Measurements from ENCODE around the gene ACSL6. TPM values are rescaled to one million over a fixed set of nuclear protein-coding genes. Genes with fewer than 3 reads are reported as not detected.

ACSL6 gene
- total and polyA plus RNA-seq, 8 donors, result 0.45 to 1.3 (median 0.96) TPM

GRCh38 chr5:131939690-131940345, 71.6 kb downstream of the ACSL6 start:
- no peak overlapping the region for H3K4me3 ChIP-seq
- intact Hi-C loops (cut with DNase I), result no loop called here
- ATAC-seq, result no peak

GRCh38 chr5:131932235-131932634, 79.2 kb downstream of the ACSL6 start:
- no peak for DNase-seq
- ATAC-seq, result no peak
- Histone ChIP-seq H3K4me3 (no peak overlapping the region), H3K4me1 (no peaks in the 10 kb centered on the region), H3K36me3 (no peaks in the 10 kb centered on the region), H3K27ac (no peak overlapping the region), H3K9me3 (peaks cover 0 to 23% of the 10 kb centered on the region in 2 donors), H3K27me3 (no peaks in the 10 kb centered on the region)
- TF ChIP-seq, protein P1, sequence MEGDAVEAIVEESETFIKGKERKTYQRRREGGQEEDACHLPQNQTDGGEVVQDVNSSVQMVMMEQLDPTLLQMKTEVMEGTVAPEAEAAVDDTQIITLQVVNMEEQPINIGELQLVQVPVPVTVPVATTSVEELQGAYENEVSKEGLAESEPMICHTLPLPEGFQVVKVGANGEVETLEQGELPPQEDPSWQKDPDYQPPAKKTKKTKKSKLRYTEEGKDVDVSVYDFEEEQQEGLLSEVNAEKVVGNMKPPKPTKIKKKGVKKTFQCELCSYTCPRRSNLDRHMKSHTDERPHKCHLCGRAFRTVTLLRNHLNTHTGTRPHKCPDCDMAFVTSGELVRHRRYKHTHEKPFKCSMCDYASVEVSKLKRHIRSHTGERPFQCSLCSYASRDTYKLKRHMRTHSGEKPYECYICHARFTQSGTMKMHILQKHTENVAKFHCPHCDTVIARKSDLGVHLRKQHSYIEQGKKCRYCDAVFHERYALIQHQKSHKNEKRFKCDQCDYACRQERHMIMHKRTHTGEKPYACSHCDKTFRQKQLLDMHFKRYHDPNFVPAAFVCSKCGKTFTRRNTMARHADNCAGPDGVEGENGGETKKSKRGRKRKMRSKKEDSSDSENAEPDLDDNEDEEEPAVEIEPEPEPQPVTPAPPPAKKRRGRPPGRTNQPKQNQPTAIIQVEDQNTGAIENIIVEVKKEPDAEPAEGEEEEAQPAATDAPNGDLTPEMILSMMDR (IDR thresholded peaks at IDR 0.05), result no peak
- intact Hi-C loops (cut with DNase I), result no loop called here

More at GRCh38 chr5:131939690-131940345, 71.6 kb downstream of the ACSL6 start:
- TF ChIP-seq, protein P1 (IDR thresholded peaks at IDR 0.05), result no peak
- no peak overlapping the region for H3K27ac ChIP-seq
- DNase-seq, result no peak
- no peaks in the 10 kb centered on the region for H3K4me1 ChIP-seq
- no peaks in the 10 kb centered on the region for H3K36me3 ChIP-seq
- no peaks in the 10 kb centered on the region for H3K27me3 ChIP-seq
- no peaks in the 10 kb centered on the region for H3K9me3 ChIP-seq

DNA sequence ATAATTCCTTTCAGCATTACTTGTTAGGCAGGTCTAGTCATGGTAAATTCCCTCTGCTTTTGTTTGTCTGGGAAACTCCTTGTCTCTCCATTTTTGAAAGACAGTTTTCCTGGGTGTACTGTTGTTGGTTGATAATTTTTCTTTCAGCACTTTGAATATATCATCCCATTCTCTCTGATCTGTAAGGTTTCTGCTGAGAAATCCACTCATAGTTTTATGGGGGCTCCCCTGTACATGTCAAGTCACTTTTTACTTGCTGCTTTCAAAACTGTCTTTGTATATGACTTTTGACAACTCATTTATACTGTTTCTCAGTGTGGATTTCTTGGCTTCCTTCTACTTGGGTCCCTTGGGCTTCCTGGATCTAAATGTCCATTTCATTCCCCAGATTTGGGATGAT, 82.5 kb downstream of the ACSL6 start:
- no peak overlapping the region for H3K27ac ChIP-seq
- no peaks in the 10 kb centered on the region for H3K4me1 ChIP-seq
- H3K27me3 ChIP-seq, result no peaks in the 10 kb centered on the region
- ATAC-seq, result no peak
- DNase-seq, result no peak
- H3K4me3 ChIP-seq, result no peak overlapping the region
- H3K9me3 ChIP-seq, result peaks cover 0 to 37% of the 10 kb centered on the region in 2 donors
- TF ChIP-seq, protein P1 (IDR thresholded peaks at IDR 0.05), result no peak
- no peaks in the 10 kb centered on the region for H3K36me3 ChIP-seq
- intact Hi-C loops (cut with DNase I), result no loop called here

- no peaks in the 10 kb centered on the region for H3K27me3 ChIP-seq
- no peaks in the 10 kb centered on the region for H3K4me1 ChIP-seq
- TF ChIP-seq, protein P1 (IDR thresholded peaks at IDR 0.05), result no peak
- no peak for DNase-seq
- no peaks in the 10 kb centered on the region for H3K36me3 ChIP-seq
- peaks cover 0 to 37% of the 10 kb centered on the region in 2 donors for H3K9me3 ChIP-seq
- H3K27ac ChIP-seq, result no peak overlapping the region
- intact Hi-C loops (cut with DNase I), result no loop called here
- ATAC-seq, result no peak
- H3K4me3 ChIP-seq, result no peak overlapping the region
Observed at GRCh38 chr5:131926168-131926567, 85.3 kb downstream of the ACSL6 start.

GRCh38 chr5:131916481-131916880, 95.0 kb downstream of the ACSL6 start:
- H3K27ac ChIP-seq, result no peak overlapping the region
- ATAC-seq (no peak), DNase-seq (no peak)
- TF ChIP-seq, protein P1 (IDR thresholded peaks at IDR 0.05), result no peak
- H3K27me3 ChIP-seq, result no peaks in the 10 kb centered on the region
- no peak overlapping the region for H3K4me3 ChIP-seq
- intact Hi-C loops (cut with DNase I), result no loop called here
- no peaks in the 10 kb centered on the region for H3K4me1 ChIP-seq
- no peaks in the 10 kb centered on the region for H3K36me3 ChIP-seq
- H3K9me3 ChIP-seq, result no peaks in the 10 kb centered on the region
